B cell (primary cell): ENCODE measurements around the gene GDE1.
A peak's percentile ranks its signal among the peaks of the same experiment; 100 is the strongest.

Source experiments
- EZH2 ChIP-seq: IDR thresholded peaks from 2 replicates; pipeline ENCODE4 v1.6.1; 2012; ENCODE audit warnings: borderline replicate concordance, low read depth, mild to moderate bottlenecking, moderate library complexity, low read length; ENCODE audit not compliant: insufficient read depth, poor library complexity, severe bottlenecking
- TF ChIP-seq, protein P1 (sequence below): fragments of 200-600 bp; IDR thresholded peaks from one replicate; pipeline ENCODE4 v1.8.0; 2022; ENCODE audit warnings: antibody characterized with exemption, mild to moderate bottlenecking

DNA sequence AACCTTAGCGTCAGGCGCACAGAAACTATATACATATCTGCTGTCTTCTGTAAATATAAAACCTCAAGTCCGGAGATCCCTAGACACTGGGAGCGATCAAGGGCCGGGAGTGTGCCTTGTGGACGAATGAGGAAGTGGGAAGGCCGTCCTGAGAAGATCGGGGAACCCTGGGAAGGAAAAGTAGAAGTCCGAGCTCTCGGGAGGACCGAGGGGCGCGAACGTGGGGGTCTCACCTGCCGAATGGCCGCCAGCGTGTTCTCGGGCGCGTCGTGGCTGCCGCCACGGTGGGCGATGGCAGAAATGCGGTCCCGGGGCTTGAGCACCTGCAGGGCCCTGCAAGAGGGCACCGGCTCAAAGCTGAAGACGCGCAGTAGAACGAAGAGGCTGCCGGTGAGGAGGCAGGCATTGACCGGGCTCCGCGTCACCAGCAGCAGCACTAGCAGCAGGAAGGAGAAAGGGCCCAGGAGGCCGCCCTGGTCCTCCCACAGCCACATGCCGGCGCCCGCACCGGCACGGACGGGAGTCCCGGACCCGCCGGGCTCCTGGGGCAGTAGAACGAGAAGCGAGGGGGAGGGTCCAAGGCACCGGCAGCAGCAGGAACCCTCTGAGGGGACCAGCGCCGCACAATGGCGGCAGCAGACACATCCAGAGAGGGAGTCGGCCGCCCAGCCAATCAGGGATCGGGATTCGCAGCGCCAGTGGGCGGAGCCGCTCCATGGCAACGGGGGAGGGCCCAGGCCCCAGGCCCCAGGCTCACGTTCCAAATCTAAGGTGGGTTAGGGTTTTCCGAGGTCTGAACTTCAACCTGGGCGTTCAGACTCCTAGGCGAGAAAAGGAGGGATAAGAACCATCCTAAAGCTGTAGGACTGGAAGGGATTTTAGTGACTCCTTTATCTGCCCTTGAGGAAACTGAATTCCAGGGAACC is at the start of gene GDE1:
- TF ChIP-seq, protein P1, sequence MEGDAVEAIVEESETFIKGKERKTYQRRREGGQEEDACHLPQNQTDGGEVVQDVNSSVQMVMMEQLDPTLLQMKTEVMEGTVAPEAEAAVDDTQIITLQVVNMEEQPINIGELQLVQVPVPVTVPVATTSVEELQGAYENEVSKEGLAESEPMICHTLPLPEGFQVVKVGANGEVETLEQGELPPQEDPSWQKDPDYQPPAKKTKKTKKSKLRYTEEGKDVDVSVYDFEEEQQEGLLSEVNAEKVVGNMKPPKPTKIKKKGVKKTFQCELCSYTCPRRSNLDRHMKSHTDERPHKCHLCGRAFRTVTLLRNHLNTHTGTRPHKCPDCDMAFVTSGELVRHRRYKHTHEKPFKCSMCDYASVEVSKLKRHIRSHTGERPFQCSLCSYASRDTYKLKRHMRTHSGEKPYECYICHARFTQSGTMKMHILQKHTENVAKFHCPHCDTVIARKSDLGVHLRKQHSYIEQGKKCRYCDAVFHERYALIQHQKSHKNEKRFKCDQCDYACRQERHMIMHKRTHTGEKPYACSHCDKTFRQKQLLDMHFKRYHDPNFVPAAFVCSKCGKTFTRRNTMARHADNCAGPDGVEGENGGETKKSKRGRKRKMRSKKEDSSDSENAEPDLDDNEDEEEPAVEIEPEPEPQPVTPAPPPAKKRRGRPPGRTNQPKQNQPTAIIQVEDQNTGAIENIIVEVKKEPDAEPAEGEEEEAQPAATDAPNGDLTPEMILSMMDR: peak; percentile 21
- no peak for TF ChIP-seq EZH2
